Stimulated activated CD8-positive, alpha-beta memory T cell treated with anti-CD3 and anti-CD28 coated beads, Interleukin-15, amount 100 ng/mL, for 48 hours (primary cell): ENCODE data around the gene EIF4ENIF1.
"Not testable (repeated sequence)": the region's sequence is repeated elsewhere in the genome, so short reads cannot be mapped to it uniquely, and the experiment has no call there.

Source experiments
- DNase-seq, 2 donors: peaks; one replicate each; pipeline ENCODE4 v3.0.0-alpha.2; 2020; ENCODE audit warnings: low read depth in 2 of 2

The EIF4ENIF1 gene

DNA sequence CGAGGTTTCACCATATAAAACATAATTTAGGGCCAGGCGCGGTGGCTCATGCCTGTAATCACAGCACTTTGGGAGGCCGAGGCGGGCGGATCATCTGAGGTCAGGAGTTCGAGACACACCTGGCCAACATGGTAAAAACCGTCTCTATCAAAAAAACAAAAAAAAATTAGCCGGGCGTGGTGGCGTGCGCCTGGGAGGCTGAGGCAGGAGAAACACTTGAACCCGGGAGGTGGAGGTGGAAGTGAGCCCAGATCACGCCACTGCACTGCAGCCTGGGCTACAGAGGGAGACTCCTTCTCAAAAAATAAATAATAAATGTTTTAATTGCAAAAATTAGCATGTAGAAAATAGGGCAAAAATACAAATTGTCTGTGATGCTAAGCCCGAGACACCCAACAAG lies 5.7 kb upstream of the EIF4ENIF1 start:
- DNase-seq: no peak

DNA sequence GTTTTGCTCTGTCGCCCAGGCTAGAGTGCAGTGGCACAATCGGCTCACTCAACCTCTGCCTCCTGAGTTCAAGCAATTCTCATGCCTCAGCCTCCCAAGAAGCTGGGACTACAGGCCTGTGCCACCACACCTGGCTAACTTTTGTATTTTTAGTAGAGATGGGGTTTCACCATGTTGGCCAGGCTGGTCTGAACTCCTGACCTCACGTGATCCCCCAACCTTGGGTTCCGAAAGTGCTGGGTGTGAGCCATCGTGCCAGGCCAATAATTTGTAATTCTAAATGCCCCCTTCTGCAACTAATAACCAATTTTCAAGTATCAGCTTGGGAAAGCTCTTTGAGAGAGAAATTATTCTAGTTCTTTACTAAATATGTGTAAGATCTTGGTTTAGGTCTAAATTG lies 3.7 kb upstream of the EIF4ENIF1 start:
- DNase-seq: not testable (repeated sequence)

DNA sequence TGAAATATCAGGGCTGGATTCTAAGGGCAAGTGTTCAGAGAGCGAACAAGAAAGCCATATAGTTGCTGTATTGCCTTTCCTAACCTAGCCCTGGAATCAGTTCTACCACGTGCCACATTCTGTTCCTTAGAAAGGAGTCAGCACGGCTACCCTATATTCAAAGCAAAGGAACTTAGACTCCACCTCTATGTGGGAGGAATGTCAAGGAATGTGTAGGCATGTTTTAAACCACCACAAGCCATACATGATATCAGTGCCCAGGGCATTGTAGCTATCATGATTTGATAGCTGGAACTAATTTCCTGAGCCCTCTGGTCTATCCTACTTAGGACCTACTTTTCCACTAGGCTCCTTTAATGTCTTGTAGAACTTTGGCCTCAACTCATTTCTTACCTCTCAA lies 2.5 kb upstream of the EIF4ENIF1 start:
- no peak for DNase-seq

DNA sequence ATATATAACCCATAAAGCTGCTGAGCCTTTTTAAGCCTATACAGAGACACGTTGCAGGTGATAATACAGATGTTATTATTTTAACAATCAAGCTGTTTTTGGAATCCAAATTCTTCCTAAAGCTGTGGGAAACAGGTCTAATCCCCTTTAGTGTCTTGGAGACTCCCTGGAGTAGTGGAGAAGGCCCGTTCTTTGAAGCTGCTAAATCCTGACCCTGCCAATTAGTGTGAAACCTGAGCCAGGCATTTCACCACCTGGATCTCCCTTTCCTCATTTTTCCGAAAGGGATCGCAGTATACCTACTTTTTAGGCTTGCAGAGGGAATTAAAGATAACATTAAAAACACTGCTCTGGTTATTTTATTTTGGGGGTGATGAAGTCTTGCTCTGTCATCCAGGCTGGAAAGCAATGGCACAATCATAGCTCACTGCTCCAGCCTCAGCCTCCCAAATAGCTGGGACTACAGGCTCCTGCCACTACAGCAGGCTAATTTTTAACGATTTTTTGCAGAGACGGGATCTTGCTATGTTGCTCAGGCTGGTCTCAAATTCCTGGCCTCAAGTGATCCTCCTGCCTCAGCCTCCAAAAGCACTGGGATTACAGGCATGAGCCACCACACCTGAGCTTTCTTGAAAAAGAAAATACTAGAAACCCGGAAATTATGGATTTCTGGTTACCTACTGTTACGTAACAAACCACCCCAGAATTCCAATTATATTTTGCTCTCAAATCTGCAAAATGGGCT lies 1.7 kb upstream of the EIF4ENIF1 start:
- DNase-seq: no peak

DNA sequence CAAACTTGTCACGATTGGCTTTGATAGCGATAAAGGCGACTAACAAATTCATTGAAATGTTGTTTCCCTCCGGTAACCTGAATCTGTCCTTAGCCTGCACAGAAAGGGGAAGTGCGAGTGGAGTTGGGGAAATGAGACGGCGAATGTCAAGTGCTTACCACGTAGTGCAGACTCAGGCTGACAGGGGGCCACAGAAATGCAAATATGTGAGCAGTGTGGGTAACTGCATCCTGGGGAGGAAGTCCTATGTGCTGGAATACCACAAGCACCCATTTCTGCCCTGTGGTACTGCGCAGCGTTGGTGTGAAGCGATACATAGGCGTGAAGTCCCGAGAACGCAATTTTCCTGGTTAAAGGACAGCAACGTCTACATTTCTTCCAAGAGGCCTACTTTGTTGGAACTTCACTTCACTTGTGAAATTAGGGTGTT lies 869 bp upstream of the EIF4ENIF1 start:
- DNase-seq: peak; percentile 34 to 38

DNA sequence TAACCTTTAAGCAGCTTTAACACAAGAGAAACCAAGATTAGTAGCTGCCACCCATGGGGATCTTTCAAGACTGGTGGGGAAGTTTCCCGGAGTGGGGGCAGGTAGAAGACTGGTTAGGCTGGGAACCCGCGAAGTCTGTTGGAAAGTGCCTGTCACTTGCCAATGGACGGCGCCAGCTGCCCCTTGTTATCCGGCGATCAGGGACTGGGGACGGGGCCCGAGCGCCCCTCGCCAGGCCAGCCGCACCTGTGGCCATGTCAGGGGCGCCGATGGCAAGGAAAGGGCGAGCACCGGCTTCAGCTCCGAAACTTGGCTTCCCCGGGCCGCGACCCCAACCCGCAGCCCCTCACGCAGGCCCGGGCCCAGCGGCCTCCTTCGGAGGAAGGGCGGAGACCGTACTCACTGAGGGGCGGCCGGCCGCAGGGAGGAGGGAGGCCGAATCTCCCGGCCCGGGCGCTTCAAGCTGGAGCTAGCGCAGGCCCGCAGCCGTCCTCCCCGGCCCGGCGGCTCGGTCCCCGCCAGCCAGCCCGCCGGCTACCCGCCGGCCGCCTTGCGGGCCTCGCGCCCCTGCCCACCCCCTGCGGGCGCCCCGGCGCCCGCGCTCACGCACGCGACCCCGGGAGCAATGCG lies 539 bp downstream of the EIF4ENIF1 start:
- peak; percentile 6 to 15 for DNase-seq

DNA sequence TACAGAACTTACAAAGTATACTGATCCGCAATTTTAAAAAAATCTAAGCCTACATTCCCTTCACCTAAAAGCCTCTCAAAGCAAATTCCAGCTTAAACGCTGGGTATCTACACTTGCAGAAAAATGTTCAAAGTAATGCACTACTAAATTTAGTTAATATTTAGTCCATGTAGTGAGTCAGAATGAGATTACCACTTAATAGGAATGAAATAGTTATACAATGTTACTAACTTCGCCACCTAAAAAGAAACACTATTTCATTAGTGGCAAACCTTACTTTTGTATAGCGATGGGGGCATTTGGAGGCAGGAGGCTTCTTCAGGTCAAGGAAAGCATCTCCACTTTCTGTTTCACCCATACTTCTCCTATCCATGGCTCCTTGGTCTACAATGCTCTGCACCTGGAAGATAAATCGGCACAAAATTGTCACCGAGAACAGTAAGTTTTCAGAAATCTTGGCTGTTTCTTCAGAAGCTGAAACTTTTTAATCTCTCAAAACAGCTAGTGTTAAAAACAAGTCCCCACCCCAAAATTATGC lies 1.2 kb downstream of the EIF4ENIF1 start:
- no peak for DNase-seq

DNA sequence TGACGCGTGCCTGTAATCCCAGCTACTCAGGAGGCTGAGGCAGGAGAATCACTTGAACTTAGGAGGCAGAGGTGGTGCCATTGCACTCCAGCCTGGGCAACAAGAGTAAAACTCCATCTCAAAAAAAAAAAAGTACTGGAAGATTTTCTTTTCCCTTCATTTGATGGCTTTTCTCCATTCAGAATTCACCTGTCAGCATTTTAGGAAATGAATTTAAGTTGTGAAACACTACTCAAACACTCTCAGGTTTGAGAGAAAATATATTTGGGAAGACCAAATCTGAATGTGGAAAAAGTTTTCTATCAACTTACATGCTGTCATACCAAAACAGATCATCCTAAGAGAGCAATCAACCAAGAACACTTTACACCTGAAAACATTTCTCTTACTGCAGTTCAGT lies 2.7 kb downstream of the EIF4ENIF1 start:
- no peak for DNase-seq

DNA sequence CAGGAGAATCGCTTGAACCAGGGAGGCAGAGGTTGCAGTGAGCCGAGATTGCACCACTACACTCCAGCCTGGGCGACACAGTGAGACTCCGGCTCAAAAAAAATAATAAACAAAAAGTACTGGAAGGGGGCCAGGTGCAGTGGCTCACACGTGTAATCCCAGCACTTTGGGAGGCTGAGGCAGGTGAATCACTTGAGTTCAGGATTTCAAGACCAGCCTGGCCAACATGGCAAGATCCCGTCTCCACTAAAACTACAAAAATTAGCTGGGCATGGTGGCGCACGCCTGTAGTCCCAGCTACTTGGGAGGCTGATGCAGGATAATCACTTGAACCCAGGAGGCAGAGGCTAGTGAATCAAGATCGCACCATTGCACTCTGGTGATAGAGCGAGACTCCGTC lies 3.3 kb downstream of the EIF4ENIF1 start:
- not testable (repeated sequence) for DNase-seq

DNA sequence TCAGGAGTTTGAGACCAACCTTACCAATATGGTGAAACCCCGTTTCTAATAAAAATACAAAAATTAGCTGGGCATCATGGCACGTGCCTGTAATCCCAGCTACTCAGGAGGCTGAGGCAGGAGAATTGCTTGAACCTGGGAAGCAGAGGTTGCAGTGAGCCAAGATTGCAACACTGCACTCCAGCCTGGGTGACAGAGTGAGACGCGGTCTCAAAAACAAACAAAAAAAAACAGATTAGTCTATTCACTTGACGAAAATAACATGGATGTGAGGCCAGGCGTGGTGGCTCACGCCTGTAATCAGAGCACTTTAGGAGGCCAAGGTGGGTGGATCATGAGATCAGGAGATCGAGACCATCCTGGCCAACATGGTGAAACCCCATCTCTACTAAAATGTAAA lies 7.2 kb downstream of the EIF4ENIF1 start:
- not testable (repeated sequence) for DNase-seq

DNA sequence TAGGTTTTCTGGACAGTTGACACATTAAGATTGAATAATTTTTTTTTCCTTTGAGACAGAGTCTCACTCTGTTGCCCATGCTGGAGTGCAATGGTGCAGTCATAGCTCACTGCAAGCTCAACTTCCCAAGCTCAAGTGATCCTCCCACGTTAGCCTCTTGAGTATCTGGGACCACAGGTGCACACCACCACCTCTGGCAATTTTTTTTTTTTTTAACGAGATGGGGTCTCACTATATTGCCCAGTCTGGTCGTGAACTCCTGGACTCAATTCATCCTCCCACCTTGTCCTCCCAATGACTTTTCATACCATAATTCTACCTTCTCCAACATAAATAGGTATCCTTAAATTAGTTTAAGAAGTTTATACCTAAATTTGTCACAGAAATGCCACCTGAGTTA lies 8.5 kb downstream of the EIF4ENIF1 start:
- no peak for DNase-seq

DNA sequence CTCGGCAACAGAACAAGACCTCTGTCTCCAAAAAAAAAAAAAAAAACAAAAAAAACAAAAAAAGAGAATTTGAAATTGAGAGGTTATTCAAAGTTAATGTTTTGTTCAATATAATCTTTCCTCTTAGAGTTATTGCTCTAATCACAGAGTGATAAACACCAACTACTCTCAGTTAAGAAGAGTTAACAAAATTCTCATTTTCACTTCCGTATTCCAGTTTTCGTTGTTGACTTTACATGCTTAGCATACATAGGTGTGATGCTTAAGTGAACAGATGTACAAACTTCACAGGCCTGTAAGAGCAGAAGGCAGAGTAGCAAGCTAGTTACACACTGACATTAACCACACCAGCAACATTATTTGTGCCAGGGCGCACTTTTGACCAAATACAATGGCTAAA lies 12.3 kb downstream of the EIF4ENIF1 start:
- DNase-seq: no peak

DNA sequence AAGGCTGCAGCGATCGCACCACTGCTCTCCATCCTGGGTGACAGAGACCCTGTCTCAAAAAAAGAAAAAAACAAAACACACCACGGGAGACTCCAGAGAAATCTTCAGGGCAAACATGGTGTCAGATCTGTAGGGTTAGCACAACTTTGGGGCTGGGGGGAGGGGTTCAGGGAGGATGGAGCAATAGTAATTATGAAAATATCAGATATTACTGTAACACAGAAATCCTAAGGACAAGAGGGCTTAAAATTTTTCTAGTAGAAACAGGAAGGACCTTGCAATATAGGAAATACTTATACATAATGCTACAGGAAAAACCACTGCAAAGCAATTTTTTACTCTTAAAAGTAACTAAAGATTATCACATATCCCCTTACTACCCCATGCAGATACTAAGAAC lies 13.8 kb downstream of the EIF4ENIF1 start:
- no peak for DNase-seq

DNA sequence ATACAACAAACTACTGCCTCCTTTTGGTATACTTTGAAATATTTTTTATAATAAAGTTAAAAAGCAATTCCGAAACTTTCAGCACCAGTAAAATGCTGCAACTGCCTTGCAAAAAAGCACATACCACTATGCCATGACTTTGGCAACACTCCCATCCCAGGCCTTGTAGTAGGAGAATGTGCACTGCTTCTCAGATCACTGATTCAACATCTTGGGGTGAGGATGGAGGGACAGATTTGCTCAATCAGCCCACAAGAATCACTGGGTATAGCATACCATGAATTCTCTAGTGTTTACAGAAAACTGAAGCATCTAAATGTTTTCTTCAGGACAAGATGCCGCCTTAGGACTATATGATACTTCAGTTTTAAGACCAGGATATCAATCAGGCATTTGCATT lies 14.9 kb downstream of the EIF4ENIF1 start:
- DNase-seq: no peak

DNA sequence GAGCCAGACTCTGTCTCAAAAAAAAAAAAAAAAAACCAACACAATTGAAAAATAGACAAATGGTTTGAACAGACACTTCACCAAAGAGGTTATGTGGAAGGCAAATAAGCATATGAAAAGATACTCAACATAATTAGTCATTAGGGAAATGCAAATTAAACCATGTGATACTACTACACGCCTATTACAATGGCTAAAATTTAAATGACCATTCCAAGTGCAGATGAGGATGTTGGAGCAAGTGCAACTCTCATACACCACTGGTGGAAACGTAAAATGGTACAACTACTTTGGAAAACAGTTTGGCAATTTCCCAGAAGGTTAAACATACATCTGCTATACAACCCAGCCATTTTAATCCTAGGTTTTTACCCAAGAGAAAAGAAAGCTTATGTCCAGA lies 24.3 kb downstream of the EIF4ENIF1 start:
- DNase-seq: no peak

DNA sequence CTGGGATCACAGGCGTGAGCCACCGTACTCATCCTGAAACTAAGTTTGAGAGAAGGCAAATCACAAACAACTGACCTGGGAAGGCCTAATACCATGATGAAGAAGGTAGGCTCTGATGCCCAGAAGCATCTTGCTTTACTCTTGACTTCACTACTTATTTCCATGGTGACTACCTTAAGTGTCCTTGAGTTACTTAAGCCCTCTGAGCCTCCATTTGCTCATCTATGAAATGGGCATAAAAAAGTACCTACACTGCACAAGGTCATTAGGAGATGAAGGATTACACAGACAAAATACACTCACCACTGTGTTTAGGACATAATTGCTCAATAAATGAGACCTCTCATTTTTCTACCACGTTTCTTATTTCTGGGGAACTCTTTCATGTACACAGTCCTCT lies 27.9 kb downstream of the EIF4ENIF1 start:
- no peak for DNase-seq

DNA sequence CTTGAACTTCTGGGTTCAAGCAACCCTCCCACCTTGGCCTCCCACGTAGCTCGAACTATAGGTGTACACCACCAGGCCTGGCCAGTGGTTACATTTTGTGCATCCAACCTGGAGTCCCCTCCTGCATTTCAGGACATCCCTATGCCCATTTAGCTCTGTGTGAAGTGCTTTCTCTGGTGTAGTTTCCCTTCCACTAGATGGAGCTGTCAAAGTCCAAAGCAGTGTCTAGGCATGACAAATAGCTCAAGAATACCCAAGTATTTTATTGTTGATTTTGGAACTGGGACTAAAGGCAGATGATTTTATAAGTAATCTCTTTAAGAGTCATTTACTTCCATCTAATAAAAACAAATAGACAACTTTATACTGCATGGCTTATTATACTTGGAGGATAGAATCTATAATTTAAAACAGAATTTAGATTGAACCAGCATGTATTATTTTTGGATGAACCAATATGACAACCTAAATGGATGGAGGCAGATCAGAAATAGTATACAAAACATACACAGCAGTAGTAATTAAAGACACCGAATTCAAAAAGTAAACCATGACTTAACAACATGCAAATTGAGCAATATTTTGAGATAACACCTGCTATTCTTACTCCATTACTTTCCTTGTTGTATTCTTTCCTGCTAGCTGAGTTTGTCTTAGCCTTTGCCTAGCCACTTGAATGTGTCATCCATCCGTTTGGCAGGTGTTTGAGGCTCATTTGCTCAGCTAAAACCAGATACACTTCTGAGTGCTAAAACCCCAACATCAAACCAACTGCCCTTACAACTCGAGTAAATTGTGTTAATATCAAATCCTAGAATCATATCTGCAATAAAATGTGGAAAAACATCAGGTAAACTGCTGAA lies 37.7 kb downstream of the EIF4ENIF1 start:
- DNase-seq: no peak

DNA sequence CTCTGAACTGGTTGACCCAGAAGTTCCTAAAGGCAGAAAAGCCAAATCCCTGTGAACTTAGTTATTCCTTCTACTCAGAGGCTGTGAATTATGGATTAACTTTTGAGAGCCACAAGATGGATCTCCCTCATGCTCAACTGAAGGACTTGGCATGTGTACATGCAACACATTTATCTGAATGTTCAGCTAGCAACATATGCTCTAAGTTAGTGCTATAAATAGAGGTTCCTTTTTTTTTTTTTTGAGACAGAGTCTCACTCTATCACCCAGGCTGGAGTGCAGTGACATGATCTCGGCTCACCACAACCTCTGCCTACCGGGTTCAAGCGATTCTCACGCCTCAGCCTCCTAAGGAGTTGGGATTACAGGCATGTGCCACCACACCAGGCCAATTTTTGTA lies 40.1 kb downstream of the EIF4ENIF1 start:
- no peak for DNase-seq

DNA sequence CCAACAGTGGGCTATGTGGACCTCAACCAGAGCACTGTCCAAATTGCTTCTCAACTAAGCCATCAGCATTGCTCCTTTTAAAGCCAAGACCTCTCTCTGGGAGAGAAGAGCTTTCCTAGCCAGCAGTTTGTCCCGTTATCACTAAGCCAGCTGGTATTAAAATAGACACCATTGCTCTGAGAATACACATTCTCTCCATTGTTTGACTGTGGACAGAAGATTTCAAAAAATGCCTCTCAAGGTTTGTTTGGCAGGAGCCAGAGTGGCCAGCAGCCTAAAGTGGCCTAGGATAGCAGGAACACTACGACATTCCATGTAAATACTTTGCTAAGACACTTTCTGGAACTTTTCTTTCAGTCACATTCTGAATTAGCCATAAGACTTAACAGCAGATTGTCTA lies 41.3 kb downstream of the EIF4ENIF1 start:
- no peak for DNase-seq

DNA sequence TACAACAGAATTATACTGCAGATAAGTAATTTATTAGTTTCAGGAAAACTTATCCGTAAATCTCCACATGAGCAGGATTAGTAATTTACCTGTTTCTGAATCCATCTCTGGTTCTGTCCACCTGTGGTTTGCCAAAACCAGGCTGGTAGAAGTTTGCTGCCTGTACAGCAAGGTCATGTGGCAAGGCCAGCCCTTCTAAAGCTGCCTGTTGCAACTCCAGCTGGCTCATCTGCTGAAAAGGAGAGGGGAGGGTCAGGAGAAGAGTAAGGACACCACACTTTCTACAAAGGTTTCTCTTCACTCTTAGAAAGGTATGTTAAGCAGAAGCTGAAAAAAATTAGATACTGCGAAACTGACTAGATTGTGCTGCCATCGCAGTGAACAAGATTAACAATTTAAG lies 42.3 kb downstream of the EIF4ENIF1 start:
- no peak for DNase-seq

DNA sequence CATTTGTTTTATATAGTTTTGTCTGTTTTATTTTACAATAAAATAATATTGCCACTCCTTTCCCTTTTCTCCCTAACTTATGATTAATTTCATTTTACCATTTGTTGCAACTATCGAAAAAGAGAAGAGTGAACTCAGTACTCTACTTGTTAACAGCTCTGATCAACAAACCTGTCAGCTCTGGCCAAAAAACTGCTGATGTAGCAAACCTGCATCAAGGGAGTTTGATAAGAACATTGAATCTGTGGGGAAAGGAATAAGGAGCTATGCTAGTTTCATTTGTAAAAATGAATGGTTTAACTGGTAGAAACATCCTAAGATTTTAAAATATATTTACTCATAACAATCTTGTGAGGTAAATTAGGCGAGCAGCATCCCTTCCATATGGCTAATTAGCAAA lies 42.9 kb downstream of the EIF4ENIF1 start:
- DNase-seq: no peak

DNA sequence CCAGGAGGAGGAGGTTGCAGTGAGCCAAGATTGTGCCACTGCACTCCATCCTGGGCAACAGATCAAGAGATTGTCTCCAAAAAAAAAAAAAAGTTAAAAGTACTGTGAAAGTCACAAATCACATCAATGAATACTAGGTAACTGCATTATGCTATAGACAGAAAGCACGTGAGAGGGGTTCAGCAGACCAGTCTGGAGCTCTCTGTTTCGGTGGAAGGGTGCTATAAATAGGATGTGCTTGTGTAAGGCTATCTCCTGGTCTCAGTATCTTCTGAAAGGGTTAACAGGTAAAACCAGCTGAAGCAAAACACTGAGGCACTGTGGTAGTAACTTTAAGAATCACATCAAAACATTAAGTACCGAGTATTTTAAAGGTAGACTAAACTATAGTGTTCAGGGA lies 43.4 kb downstream of the EIF4ENIF1 start:
- no peak for DNase-seq
